LNCaP clone FGC (cell line): ENCODE results near the gene TBC1D17.

ENCODE experiments used
- DNase-seq: peaks from one replicate; pipeline ENCODE4 v3.0.0-alpha.2; 2011; ENCODE audit warnings: low read depth
- H3K4me3 ChIP-seq: 2 replicates; pipeline ENCODE4 v1.5.1; 2011; ENCODE audit warnings: mild to moderate bottlenecking, low read depth, low read length, control low read depth
- TF ChIP-seq, protein P1 (sequence below): IDR thresholded peaks from 2 replicates; pipeline ENCODE4 v1.5.1; 2012; ENCODE audit warnings: mild to moderate bottlenecking; ENCODE audit not compliant: control insufficient read depth, insufficient read depth; ENCODE audit errors: extremely low read depth

Gene TBC1D17

DNA sequence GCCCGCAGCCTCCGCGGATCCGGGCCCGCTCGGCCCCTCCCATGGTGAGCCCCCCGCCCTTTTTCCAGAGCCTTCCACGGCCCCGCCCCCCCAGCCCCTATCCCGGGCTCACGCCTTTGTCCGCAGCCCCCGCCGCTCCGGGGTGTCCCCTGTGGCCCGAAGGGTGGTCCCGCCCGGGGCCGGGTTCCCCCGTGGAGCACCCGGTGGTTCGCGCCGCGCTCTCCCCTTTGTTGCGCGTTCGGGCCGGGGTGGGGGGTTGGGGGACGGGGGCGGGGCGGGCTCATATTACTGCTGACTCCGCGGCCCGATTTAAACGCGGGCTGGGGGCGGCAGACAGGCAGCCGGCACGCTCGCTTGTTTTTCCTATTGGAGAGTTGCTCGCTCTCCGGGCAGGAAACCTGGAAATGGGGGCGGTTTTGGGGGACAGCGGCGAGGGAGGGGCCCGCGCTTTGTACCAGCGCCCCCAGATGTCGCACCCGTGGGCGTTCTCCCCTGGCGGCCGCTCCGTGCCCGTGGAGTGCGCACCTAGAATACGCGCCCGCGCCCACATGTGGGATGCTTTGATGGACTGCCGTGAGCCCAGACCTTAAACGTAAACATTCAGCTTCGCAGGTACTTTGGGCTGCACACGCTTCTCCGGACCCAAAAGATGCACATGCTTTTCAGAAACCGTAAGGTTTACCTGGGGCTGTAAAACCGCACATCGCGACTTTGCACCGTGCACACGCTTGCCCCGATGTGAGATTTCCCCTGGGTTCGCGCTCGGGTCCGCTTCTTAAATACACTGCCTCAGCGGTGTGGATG, 25.8 kb upstream of the TBC1D17 start:
- DNase-seq, result no peak
- TF ChIP-seq, protein P1, sequence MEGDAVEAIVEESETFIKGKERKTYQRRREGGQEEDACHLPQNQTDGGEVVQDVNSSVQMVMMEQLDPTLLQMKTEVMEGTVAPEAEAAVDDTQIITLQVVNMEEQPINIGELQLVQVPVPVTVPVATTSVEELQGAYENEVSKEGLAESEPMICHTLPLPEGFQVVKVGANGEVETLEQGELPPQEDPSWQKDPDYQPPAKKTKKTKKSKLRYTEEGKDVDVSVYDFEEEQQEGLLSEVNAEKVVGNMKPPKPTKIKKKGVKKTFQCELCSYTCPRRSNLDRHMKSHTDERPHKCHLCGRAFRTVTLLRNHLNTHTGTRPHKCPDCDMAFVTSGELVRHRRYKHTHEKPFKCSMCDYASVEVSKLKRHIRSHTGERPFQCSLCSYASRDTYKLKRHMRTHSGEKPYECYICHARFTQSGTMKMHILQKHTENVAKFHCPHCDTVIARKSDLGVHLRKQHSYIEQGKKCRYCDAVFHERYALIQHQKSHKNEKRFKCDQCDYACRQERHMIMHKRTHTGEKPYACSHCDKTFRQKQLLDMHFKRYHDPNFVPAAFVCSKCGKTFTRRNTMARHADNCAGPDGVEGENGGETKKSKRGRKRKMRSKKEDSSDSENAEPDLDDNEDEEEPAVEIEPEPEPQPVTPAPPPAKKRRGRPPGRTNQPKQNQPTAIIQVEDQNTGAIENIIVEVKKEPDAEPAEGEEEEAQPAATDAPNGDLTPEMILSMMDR, result no peak
- peak overlapping the region; percentile 91 for H3K4me3 ChIP-seq

DNA sequence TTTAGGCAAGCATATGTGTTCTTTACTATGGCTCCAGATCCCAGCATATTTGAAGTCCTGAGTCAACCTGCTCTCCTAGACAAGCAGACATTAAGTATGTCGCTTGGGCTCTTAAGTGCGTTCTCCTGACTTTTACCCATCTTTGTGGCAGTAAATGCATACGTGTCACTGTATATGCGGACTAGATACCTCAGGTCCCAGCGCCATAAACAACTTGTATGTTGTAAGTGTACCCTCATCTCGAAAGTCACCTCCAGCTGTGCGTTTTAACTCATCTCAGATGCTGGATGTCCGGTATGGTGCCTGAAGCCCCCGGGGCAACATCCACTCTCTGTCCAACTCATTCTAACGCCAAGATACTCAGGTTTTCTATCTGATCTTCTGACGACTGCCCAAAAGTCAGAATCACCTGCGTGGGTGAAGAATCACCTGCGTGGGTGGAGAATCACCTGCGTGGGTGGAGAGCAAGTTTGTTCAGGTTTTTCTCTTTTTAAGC, 24.8 kb upstream of the TBC1D17 start:
- peak overlapping the region; percentile 91 for H3K4me3 ChIP-seq
- TF ChIP-seq, protein P1, result no peak
- DNase-seq, result no peak

DNA sequence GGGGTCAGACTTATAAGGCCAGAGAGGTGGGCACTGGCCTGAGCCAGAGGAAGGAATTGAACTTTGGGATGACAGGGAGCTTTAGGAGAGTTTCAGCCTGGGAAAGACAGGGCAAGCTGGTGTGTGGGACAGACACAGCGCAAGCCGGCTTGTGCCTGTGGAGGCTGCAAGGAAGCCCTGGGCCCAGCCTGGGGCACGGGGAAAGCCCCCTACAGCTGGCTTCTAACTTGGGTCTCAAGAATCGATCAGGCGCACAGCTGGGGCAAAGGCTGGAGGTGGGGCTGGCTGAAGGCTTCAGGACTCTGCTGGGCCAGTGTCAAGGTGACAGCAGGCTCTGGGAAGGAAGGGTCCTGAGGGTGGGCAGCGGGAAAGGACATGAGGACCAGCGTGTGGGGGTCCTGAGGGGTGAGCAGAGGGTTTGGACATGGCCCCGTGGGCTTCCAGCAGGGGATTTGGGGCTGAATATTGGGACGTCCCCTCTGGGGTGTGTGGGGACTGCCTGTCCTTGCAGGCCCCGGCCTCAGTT, 23.6 kb upstream of the TBC1D17 start:
- no peak overlapping the region for H3K4me3 ChIP-seq
- DNase-seq, result no peak
- TF ChIP-seq, protein P1, result no peak

DNA sequence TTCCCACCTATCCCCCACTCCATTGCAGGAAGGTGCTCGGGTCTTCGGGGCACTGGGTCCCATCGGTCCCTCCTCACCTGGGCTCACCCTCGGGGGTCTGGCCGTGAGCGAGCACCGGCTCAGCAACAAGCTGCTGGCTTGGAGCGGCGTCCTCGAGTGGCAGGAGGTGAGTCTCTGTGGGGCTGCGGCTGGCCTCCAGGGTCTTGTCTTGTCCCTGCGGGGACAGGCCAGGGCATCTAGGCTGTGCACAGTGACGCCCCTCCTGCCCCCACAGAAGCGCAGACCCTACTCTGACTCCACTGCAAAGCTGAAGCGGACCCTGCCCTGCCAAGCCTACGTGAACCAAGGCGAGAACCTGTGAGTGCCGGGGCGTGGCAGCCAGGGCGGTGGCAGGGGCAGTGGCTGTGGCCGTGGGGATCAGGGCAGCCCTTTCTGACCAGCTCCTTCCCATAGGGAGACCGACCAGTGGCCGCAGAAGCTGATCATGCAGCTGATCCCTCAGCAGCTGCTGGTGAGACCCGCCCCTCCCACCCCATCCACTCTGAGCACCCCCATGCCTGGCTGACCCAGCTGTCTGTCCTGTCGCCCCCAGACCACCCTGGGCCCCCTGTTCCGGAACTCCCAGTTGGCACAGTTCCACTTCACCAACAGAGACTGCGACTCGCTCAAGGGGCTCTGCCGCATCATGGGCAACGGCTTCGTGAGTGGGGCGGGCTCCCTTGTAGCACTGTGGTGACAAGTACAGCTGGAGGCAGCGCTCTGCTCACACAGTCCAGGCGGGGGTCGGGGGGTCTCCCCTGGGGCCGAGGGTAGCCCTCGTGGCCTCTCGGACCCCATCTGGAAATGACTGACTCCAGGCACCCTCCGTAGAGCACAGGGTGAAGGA, 22.9 kb upstream of the TBC1D17 start:
- no peak for DNase-seq
- TF ChIP-seq, protein P1, result no peak
- no peak overlapping the region for H3K4me3 ChIP-seq

DNA sequence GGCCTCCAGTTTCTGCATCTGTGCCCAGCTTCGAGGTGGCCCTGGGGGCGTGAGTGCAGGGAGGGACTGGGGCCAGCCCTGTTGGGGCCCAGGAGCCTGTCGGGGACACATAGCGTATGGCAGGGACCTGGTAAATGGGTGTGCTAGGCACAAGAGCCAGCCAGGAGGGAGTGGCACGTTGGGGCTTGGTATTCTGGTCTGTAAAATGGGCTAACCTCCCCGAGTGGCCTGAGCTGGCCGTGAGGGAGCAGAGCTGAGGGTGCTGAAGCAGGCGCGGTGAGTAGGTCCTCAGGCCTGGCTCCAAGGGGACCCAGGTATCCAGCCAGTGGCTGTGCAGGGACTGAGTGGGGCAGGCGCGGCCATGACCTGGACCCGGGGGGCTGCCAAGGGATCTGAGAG, 22.2 kb upstream of the TBC1D17 start:
- TF ChIP-seq, protein P1, result no peak
- DNase-seq, result no peak
- H3K4me3 ChIP-seq, result no peak overlapping the region

DNA sequence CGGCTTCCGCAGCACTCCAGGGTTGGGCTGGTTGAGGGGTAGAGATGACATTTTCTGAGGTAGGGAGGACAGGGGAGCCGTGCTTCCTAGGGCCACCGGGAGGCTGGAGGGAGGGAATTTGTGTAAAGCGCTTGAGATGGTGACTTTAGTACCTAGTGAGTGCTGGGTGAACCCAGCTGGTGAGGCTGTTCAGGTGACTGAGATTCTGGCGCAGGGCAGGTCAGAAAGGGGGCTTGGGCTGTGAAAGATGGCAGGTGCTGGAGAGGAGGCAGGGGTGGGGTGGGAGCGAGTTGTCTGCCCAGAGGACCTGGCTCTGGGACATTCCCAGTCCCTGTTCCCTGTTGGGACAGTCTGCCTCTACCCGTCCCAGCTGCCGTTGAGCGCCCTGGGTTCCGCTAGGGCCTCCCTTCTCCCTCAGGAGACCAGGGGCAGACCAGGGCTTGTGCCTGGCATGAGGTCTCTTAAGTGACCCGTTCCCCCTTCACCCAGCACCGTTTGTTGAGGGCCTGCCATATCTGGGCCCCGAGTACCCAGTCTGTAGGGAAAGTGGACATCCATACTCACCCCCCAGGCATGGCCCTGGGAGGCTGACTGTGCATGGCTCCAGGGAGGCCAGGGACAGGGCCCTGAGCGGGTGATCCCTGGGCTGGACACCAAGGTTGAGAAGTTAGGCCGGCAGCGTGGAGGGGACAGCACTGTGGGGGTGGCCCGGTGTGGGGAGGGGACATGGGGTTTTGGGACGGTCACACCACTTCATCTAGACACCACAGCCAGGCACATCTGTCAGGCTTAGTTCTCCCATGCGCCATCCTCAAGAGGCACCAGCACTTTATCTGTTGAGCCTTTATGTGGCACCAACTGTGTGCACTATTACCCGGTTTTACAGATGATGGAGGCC, 21.6 kb upstream of the TBC1D17 start:
- DNase-seq, result no peak
- no peak overlapping the region for H3K4me3 ChIP-seq
- TF ChIP-seq, protein P1, result no peak
